Gastrocnemius medialis (tissue), 4 donors: Measurements from ENCODE around the gene SMARCD2. TPM values are rescaled to one million over a fixed set of nuclear protein-coding genes. Genes with fewer than 3 reads are reported as not detected.
A peak's percentile ranks its signal among the peaks of the same experiment; 100 is the strongest.

Experiments
- ATAC-seq, 2 donors: fragments of 150-250 bp; one replicate each; pipeline ENCODE4 v1.9.1; 2016
- DNase-seq, 2 donors: peaks; one replicate each; pipeline ENCODE4 v3.0.0-alpha.2; 2019
- H3K27ac ChIP-seq, 4 donors: fragments of 200-600 bp; sonication (generic); 1 replicate in 1 of 4; 2 replicates in 3 of 4; pipeline ENCODE4 v1.5.1; 2016 to 2018; ENCODE audit warnings: mild to moderate bottlenecking in 2 of 4, moderate library complexity in 1 of 4
- H3K27me3 ChIP-seq, 3 donors: fragments of 200-600 bp; sonication (generic) in 2 of 3; 1 replicate in 1 of 3; 2 replicates in 2 of 3; pipeline versions ENCODE4 v1.5.1 to v1.6.0; 2016 to 2019; ENCODE audit warnings: mild to moderate bottlenecking in 1 of 3, moderate library complexity in 1 of 3
- H3K36me3 ChIP-seq, 2 donors: fragments of 200-600 bp; sonication (generic) in 1 of 2; one replicate each; pipeline ENCODE4 v1.5.1; 2017 to 2018
- H3K4me1 ChIP-seq, 2 donors: fragments of 200-600 bp; sonication (generic) in 1 of 2; one replicate each; pipeline ENCODE4 v1.5.1; 2016 to 2017; ENCODE audit warnings: mild to moderate bottlenecking in 2 of 2
- H3K4me3 ChIP-seq, 4 donors: fragments of 200-600 bp; sonication (generic) in 3 of 4; 1 replicate in 1 of 4; 2 replicates in 3 of 4; pipeline ENCODE4 v1.5.1; 2016 to 2019; ENCODE audit warnings: mild to moderate bottlenecking in 2 of 4
- H3K9me3 ChIP-seq, 3 donors: fragments of 200-600 bp; sonication (generic) in 2 of 3; 1 replicate in 1 of 3; 2 replicates in 2 of 3; pipeline ENCODE4 v1.5.1; 2016 to 2019
- POLR2A ChIP-seq, 2 donors: fragments of 450-650 bp; IDR thresholded peaks; one replicate each; pipeline ENCODE4 v1.6.1; 2017; ENCODE audit warnings: antibody characterized with exemption in 2 of 2, mild to moderate bottlenecking in 2 of 2, moderate library complexity in 2 of 2
- in situ Hi-C, 4 donors: fragments of 200-750 bp; cut with MboI; loops; one replicate each; pipeline versions ENCODE4 v1.15.0 to v1.8.0; 2017; ENCODE audit warnings: low sequenced_read_pairs in 4 of 4
- intact Hi-C: fragments of 100-400 bp; cut with DNase I; formaldehyde crosslinking; loops from one replicate; pipeline ENCODE4 v1.15.1; 2023; ENCODE audit warnings: low total_unique reads
- total RNA-seq, 4 donors: library from RNA; depleted of rRNA; stranded (reverse); fragments of >200 nt; gene quantifications; one replicate each; pipeline versions ENCODE4 v1.1.0 to v1.2.3, GENCODE V29; 2016
- TF ChIP-seq, protein P1 (sequence below), 5 experiments: fragments of 450-650 bp in 3 of 5; fragments of 200-600 bp in 2 of 5; sonication (generic) in 2 of 5; IDR thresholded peaks in 4 of 5; conservative IDR thresholded peaks in 1 of 5; 1 replicate in 4 of 5; 2 replicates in 1 of 5; pipeline ENCODE4 v1.5.1; 2016 to 2019; ENCODE audit warnings: antibody characterized with exemption in 5 of 5, mild to moderate bottlenecking in 3 of 5, moderate library complexity in 3 of 5

Gene SMARCD2
- total RNA-seq, 4 donors from 2014 or later: 30.2 to 64.3 (median 44.9) TPM

DNA sequence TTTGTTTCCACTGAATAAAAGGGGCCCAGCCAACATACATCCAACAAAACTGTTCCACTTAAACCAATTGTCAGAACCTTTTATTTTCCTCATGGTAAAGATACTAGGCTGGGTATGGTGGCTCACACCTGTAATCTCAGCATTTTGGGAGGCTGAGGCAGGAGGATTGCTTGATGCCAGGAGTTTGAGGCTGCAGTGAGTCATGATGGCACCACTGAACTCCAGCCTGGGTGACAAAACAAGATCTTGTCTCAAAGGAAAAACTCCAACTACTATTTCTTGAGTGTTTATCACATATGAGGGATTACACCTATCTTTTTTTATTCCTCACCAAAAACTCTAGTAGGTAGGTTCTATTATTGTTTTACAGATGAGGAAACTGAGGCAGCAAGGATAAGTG, 19.9 kb downstream of the SMARCD2 start:
- DNase-seq (no peak), ATAC-seq (no peak)
- Histone ChIP-seq H3K36me3 (peaks cover 5 to 84% of the 10 kb centered on the region in 2 donors), H3K4me1 (peaks cover 13 to 16% of the 10 kb centered on the region in 2 donors), H3K4me3 (no peak overlapping the region), H3K27ac (peak overlapping the region; percentile 41 to 76 (median 54)), H3K27me3 (no peaks in the 10 kb centered on the region), H3K9me3 (no peaks in the 10 kb centered on the region)
- intact Hi-C loops: loop anchor here (10.0 kb wide), 1 partner anchor 682 kb away; the partner anchor contains the start of genes CEP95 and DDX5
- in situ Hi-C loops: no loop called here
- no peak for TF ChIP-seq POLR2A (IDR thresholded peaks at IDR 0.05)
- TF ChIP-seq, protein P1, sequence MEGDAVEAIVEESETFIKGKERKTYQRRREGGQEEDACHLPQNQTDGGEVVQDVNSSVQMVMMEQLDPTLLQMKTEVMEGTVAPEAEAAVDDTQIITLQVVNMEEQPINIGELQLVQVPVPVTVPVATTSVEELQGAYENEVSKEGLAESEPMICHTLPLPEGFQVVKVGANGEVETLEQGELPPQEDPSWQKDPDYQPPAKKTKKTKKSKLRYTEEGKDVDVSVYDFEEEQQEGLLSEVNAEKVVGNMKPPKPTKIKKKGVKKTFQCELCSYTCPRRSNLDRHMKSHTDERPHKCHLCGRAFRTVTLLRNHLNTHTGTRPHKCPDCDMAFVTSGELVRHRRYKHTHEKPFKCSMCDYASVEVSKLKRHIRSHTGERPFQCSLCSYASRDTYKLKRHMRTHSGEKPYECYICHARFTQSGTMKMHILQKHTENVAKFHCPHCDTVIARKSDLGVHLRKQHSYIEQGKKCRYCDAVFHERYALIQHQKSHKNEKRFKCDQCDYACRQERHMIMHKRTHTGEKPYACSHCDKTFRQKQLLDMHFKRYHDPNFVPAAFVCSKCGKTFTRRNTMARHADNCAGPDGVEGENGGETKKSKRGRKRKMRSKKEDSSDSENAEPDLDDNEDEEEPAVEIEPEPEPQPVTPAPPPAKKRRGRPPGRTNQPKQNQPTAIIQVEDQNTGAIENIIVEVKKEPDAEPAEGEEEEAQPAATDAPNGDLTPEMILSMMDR (IDR thresholded peaks at IDR 0.05 in 4 of 5, conservative IDR thresholded peaks at IDR 0.05 in 1 of 5): no peak

DNA sequence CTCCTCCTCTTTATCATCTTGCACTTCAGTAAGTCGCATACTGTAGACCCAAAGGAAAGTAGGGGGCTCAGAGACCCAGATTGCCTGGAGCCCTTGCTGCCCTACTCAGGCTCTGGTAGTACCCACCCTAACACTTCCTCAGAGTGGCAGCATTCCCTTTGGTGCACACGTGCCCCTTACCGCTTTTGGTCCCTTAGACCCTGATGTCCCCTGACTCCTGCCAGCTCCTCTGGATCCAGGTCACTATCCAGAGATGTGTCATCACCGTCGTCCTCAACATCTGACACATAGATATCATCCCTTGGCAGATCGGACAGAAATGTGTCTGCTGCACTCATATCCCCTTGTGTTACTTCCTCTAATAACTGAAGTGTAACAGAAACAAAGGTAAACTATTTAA, 20.7 kb downstream of the SMARCD2 start:
- peak in 1 of 2 donors; percentile 52 for DNase-seq

DNA sequence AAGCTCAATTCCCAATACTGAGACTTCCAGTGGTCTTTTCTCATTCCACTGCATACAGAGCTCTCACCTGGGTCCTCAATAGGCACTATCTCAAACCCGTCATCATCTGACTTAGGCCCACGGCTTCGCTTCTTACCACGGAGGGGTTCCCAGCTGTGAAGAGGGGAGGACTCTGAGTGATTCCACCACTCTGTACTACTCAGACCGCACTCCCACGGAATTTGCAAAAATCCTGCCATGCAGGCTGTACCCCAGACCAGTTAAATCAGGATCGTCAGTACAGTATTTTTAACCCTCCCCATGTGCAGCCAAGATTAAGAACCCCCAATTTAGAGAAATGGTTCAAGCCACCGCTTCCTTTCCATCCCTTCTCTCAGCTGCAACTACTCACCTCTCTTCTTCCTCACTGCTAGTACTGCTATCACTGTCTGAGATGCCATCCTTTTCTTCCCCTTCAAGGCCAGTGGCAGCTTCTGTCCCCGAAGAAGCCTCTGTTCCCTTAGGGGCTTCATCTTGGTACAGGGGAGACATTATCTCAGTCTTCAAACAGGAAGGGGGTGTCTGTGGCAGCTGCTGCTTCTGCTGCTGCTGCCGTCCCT, 21.4 kb downstream of the SMARCD2 start:
- peaks cover 5 to 97% of the 10 kb centered on the region in 2 donors for H3K36me3 ChIP-seq
- peak overlapping the region in 3 of 4 donors; percentile 53 to 76 (median 56) for H3K27ac ChIP-seq
- no peaks in the 10 kb centered on the region for H3K9me3 ChIP-seq
- H3K4me3 ChIP-seq: no peak overlapping the region
- ATAC-seq (no peak), DNase-seq (no peak)
- in situ Hi-C loops (no loop called here), intact Hi-C loops (loop anchor here (10.0 kb wide), 1 partner anchor 684 kb away; the partner anchor contains the start of genes CEP95 and DDX5)
- H3K27me3 ChIP-seq: no peaks in the 10 kb centered on the region
- peaks cover 9 to 13% of the 10 kb centered on the region in 2 donors for H3K4me1 ChIP-seq
- no peak for TF ChIP-seq POLR2A (IDR thresholded peaks at IDR 0.05)
- TF ChIP-seq, protein P1 (IDR thresholded peaks at IDR 0.05 in 4 of 5, conservative IDR thresholded peaks at IDR 0.05 in 1 of 5): no peak

More for the DNA sequence above, 20.7 kb downstream of the SMARCD2 start:
- H3K4me3 ChIP-seq: no peak overlapping the region
- in situ Hi-C loops: no loop called here
- peak overlapping the region; percentile 41 to 76 (median 54) for H3K27ac ChIP-seq
- no peaks in the 10 kb centered on the region for H3K9me3 ChIP-seq
- peaks cover 13 to 16% of the 10 kb centered on the region in 2 donors for H3K4me1 ChIP-seq
- ATAC-seq: peak; percentile 56 to 79
- intact Hi-C loops: loop anchor here (10.0 kb wide), 1 partner anchor 683 kb away; the partner anchor contains the start of genes CEP95 and DDX5
- H3K27me3 ChIP-seq: no peaks in the 10 kb centered on the region
- peaks cover 5 to 91% of the 10 kb centered on the region in 2 donors for H3K36me3 ChIP-seq
- no peak for TF ChIP-seq POLR2A (IDR thresholded peaks at IDR 0.05)
- TF ChIP-seq, protein P1 (IDR thresholded peaks at IDR 0.05 in 4 of 5, conservative IDR thresholded peaks at IDR 0.05 in 1 of 5): no peak

DNA sequence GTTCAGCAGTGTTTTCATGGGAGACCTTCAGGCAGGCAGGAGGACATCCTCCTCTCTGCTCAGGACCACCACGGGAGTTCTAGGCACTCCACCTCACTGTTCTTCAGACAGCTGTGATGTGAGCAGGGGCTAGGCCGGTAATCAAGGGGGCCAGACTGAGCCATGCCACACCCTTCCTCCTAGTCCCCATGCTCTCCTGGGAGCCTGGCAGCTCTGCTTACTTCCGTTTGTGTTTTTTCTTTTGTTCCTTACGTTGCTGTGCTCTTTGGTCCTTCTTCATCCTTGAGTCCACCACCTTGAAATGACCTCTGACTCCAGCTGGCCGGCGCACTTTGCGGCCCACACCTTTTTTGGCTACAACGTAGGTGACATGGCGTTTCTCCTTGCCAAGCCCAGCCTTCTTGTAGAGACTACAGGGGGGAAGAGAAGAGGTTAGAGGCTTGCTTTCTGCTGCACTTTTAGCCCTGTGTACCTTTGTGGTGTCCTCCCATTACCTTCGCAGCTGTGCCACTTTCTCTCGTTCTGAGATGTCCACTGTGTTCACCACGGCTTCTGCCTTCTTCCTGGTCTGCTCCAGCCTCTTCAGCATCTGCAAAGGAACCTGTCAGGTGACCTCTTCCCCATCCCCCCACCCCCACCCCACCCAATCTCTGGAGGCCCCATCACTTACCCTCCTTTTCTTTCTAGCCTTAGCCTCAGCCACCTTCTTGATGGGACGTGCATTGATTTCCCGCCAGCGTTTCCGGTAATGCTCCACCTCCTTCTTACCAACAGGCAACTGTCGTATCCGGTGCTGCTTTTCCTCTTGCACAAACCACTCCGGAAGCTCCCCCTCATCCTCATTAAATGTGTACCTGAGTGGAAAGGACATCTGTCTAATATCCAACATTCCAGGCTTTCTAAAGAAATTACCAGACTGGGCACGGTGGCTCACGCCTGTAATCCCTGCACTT, 22.6 kb downstream of the SMARCD2 start:
- intact Hi-C loops: loop anchor here (10.0 kb wide), 1 partner anchor 685 kb away; the partner anchor contains the start of genes CEP95 and DDX5
- H3K9me3 ChIP-seq: no peaks in the 10 kb centered on the region
- no peak for ATAC-seq
- TF ChIP-seq, protein P1 (IDR thresholded peaks at IDR 0.05 in 4 of 5, conservative IDR thresholded peaks at IDR 0.05 in 1 of 5): no peak
- no peak for TF ChIP-seq POLR2A (IDR thresholded peaks at IDR 0.05)
- no peak for DNase-seq
- peak overlapping the region; percentile 32 to 76 (median 44) for H3K27ac ChIP-seq
- H3K4me3 ChIP-seq: no peak overlapping the region
- no peaks in the 10 kb centered on the region for H3K27me3 ChIP-seq
- H3K4me1 ChIP-seq: peaks cover 0 to 9% of the 10 kb centered on the region in 2 donors
- in situ Hi-C loops: no loop called here
- peaks cover 8 to 99% of the 10 kb centered on the region in 2 donors for H3K36me3 ChIP-seq
